Epithelial cell of proximal tubule (primary cell): ENCODE results near the gene CYP4F12. TPM values are rescaled to one million over a fixed set of nuclear protein-coding genes. Genes with fewer than 3 reads are reported as not detected.
"Not testable (repeated sequence)": the region's sequence is repeated elsewhere in the genome, so short reads cannot be mapped to it uniquely, and the experiment has no call there.

Experiments
- DNase-seq: peaks from one replicate; pipeline ENCODE4 v3.0.0-alpha.2; 2011; ENCODE audit warnings: low read depth
- H3K4me3 ChIP-seq: 2 replicates; pipeline ENCODE4 v1.5.1; 2011; ENCODE audit warnings: low read depth, mild to moderate bottlenecking, low read length
- CTCF ChIP-seq: conservative IDR thresholded peaks from 2 replicates; pipeline ENCODE4 v1.5.1; 2012; ENCODE audit warnings: low read depth, mild to moderate bottlenecking, low read length
- total RNA-seq: library from RNA; depleted of rRNA; stranded (reverse); fragments of >200 nt; gene quantifications from 2 replicates; pipeline ENCODE4 v1.2.3, GENCODE V29; 2015

The CYP4F12 gene
- total RNA-seq, 1 donor from 2014 or later: not detected

GRCh38 chr19:15679089-15679488, 6.2 kb downstream of the CYP4F12 start:
- TF ChIP-seq CTCF: no peak
- no peak for DNase-seq
- no peak overlapping the region for H3K4me3 ChIP-seq

GRCh38 chr19:15679865-15680264, 7.0 kb downstream of the CYP4F12 start:
- H3K4me3 ChIP-seq, DNase-seq: not testable (repeated sequence)

GRCh38 chr19:15680478-15681322, 7.8 kb downstream of the CYP4F12 start:
- no peak for TF ChIP-seq CTCF

GRCh38 chr19:15683411-15683810, 10.5 kb downstream of the CYP4F12 start:
- TF ChIP-seq CTCF: no peak
- no peak for DNase-seq
- no peak overlapping the region for H3K4me3 ChIP-seq

More at GRCh38 chr19:15680478-15681322, 7.8 kb downstream of the CYP4F12 start:
- H3K4me3 ChIP-seq: no peak overlapping the region
- DNase-seq: no peak

- no peak for DNase-seq
- no peak for TF ChIP-seq CTCF
- H3K4me3 ChIP-seq: no peak overlapping the region
These were observed 11.9 kb downstream of the CYP4F12 start for GRCh38 chr19:15684828-15685227.

- no peak for TF ChIP-seq CTCF
- no peak for DNase-seq
These were observed 23.8 kb downstream of the CYP4F12 start for GRCh38 chr19:15696654-15697194.

GRCh38 chr19:15701757-15702533, 29.1 kb downstream of the CYP4F12 start:
- DNase-seq: no peak
- no peak for TF ChIP-seq CTCF

More at GRCh38 chr19:15696654-15697194, 23.8 kb downstream of the CYP4F12 start:
- no peak overlapping the region for H3K4me3 ChIP-seq

More at GRCh38 chr19:15701757-15702533, 29.1 kb downstream of the CYP4F12 start:
- H3K4me3 ChIP-seq: no peak overlapping the region
